Right lung (tissue), 5 donors: ENCODE measurements around the gene SLF2. TPM values are rescaled to one million over a fixed set of nuclear protein-coding genes. Genes with fewer than 3 reads are reported as not detected.
A peak's percentile ranks its signal among the peaks of the same experiment; 100 is the strongest.

ENCODE experiments used
- DNase-seq, 2 donors: peaks; one replicate each; pipeline ENCODE4 v3.0.0-alpha.2; 2013
- polyA plus RNA-seq, 5 donors: library from polyadenylated mRNA; unstranded; fragments of 120-200 nt; gene quantifications; one replicate each; pipeline versions ENCODE4 v1.2.1 to v1.2.3, GENCODE V29; 2013; ENCODE audit warnings: inconsistent platforms in 1 of 5, low replicate concordance in 1 of 5; ENCODE audit not compliant: insufficient read length in 5 of 5, insufficient read depth in 1 of 5

The SLF2 gene
- polyA plus RNA-seq, 5 donors = 47.4 to 70.5 (median 57.0) TPM

DNA sequence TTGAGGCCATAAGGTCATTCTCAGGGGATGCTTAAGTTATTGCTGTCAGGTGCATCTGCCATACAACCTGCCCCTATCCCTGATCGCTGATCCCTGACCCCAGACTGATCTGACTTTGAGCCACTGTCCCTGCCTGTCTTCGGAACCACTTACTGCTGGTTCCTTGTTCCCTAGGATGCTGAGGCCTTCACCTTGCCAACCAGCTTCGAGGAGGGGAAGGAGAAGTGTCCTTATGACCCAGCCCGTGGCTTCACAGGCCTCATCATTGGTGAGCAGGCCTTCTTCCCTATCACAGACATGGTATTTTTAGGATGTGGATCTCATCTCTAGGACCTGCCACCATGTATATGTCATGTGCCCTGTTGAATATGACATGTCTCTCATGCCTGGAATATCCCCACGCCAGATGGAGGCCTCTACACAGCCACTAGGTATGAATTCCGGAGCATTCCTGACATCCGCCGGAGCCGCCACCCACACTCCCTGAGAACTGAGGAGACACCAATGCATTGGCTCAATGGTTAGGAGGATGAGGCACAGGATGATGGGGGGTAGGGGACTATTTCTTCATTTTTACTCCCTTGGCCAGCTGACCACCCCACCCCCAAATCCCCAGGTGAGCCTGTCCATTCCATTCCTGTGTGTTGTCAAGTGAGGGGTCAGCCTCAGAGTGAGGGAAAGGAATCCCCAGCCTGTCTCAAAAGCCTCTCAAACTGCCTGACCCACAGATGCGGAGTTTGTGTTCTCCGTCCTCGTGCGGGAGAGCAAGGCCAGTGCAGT is 65.5 kb downstream of the SLF2 start:
- DNase-seq = no peak

DNA sequence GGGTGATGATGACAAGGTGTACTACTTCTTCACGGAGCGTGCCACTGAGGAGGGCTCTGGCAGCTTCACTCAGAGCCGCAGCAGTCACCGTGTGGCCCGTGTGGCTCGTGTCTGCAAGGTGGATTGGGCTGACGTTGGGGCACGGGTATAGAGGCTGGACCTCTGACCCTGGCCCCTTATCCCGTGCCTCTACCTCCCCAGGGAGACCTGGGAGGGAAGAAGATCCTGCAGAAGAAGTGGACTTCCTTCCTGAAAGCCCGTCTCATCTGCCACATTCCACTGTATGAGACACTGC is 66.1 kb downstream of the SLF2 start:
- DNase-seq = no peak

DNA sequence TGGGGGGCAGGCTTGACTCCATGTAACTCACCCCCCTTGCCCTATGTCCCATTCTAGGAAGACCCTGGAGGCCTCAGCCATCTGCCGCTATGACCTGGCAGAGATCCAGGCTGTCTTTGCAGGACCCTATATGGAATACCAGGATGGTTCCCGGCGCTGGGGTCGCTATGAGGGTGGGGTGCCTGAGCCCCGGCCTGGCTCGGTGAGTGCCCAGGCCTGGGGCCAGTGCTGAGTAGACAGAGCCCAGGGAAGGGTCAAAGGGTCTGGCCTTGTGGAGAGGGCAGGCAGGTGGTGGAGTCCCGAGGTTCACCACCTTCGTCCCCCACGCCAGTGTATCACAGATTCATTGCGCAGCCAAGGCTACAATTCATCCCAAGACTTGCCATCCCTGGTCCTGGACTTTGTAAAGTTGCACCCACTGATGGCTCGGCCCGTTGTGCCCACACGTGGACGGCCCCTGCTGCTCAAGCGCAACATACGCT is 67.1 kb downstream of the SLF2 start:
- no peak for DNase-seq

DNA sequence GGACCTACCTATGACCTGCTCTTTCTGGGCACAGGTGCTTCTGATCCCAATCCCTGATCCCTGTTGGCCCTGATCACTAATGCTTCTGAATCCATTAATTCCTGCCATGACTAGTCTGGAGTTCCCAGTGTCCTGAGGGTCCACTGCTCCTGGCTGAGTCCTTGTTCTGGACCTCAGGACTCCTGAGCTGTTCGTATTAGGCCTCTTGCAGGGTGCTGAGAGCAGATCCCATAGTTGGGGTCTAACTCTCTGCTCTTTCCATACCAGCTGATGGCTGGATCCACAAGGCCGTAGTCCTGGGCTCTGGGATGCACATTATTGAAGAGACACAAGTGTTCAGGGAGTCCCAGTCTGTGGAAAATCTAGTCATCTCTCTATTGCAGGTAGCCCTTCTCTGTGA is 67.5 kb downstream of the SLF2 start:
- no peak for DNase-seq

DNA sequence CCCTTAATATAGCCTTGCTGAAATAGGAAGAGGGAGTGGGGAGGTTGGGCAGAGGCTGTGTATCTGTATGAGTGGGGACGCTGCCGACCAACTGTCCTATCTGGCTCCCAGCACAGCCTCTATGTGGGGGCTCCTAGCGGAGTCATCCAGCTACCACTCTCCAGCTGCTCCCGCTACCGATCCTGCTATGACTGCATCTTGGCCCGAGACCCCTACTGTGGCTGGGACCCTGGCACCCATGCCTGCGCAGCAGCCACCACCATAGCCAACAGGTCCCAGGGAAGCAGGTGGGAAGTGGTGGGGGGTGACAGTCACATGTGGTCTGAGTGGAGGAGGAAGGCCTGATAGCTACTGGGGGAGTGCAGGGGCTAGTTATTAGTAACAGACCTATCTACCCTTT is 67.9 kb downstream of the SLF2 start:
- no peak for DNase-seq

DNA sequence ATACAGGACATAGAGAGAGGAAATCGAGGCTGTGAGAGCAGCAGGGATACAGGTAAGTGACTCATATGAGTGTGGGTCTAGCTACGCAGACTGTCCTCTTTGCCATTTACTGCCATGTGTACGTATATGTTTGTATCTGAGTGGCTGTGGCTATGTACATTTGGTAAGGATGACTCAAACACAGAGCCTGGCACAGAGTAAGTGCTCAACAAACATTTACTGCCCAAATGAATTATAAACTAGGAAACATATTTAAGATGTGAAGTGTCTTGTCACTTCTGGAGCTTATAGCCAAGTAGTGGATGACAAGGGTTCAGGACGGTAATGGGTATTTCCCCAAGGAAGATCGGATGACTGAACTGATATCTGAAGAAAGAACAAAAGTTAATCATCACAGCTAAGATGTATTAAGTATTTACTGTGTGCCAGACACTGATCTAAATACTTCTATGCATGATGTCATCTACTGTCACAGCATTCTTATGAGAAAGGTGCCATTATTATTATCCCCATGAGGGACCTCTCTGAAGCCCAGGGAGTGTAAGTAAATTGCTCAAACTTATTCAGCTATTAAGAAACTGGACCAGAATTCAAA is 68.5 kb downstream of the SLF2 start:
- DNase-seq = no peak

DNA sequence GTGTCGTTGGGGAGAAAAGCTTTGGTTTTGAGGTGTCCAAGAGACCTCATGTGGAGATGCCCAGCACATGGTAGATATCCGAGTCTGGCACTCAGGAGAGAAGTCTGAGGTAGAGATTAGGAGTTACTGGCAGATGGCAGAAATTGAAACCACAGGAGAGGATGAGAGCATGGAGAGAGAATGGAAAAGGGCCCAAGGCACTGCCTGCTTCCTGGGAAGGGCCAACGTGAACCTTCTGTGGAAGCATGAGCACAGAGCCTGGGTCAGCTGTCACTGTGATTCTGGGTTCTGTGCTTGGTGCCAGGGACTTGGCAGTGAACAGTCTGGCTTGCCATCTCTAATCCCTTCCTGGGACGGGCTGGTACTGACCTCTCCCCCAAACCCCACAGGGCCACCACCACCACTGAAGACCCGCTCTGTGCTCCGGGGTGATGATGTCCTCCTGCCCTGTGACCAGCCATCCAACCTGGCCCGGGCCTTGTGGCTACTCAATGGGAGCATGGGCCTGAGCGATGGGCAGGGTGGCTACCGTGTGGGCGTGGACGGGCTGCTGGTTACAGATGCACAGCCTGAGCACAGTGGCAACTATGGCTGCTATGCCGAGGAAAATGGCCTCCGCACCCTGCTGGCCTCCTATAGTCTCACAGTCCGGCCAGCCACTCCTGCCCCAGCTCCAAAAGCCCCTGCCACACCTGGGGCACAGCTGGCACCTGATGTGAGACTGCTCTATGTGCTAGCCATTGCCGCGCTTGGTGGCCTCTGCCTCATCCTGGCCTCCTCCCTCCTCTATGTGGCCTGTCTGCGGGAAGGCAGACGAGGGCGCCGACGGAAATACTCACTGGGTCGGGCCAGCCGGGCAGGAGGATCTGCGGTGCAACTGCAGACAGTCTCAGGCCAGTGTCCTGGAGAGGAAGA is 70.4 kb downstream of the SLF2 start:
- DNase-seq = no peak

DNA sequence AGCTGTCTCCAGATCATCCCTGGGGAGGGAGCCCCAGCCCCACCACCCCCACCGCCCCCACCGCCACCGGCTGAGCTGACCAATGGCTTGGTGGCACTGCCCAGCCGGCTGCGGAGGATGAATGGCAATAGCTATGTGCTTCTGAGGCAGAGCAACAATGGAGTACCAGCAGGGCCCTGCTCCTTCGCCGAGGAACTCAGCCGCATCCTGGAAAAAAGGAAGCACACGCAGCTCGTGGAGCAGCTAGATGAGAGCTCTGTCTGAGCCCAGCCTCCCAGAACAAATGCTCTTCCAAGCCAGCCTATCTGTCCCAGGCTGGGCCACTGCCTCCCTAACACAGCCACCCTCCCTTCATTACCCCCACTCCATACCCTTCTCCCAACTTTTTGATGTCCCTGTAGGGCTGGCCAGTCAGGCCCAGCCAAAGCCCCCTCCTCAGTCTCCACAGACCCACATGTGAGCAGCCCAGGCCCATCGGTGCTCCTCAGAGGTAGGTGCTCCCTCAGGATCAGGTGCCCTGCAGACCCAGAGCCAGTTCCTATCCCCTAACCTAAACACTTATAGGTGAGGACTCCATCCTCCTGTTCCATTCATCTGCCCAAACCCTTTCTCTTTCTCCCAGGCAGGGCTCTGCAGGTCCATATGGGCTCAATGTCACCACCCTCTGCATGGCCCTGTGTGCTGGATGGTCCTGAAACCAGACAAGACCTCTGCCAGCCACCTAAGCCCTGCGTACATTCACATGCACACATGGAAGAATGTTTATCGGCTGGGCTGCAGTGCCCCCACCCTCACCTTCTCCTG is 71.3 kb downstream of the SLF2 start:
- no peak for DNase-seq

DNA sequence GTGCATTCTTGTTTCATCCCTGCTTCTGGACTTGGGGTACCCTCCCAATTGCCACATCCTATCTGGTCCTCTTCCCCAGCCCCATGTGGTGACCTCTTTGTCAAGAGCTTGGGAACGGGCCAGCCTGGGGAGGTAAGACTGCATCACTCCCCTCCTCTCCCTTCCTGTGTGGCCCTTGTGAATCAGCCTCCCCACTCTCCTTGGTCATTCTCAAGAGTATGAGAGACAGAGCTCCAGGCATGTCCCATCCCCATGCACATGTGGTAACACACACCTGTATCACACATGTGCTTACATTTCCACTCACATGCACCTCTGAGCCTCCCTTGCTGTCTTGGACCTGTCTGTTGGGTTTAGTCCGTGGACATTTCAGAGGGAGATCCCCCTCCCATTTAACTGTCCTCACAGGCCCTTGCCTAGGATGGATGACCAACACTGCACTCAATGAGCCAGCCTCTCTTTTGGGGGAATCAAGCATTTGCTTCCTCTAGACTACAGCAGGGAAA is 72.0 kb downstream of the SLF2 start:
- DNase-seq = no peak

DNA sequence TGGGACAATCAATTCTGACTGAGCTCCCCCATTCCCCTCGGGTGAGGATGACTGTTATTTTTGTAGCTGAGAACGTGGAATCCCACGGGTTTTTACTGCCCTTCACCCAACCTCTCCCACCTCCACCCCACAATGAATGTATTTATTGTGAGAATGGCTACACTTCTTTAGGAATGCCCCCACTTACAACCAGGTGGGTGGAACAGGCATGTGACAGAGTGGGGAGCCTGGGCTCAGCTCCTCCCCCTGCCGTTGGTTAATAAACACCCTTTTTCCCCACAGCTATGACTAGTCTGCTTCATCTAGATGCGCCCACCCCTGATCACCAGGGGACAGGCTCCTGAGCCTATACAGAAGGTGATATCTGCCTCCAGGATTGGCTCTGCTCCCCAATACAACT is 72.6 kb downstream of the SLF2 start:
- no peak for DNase-seq

DNA sequence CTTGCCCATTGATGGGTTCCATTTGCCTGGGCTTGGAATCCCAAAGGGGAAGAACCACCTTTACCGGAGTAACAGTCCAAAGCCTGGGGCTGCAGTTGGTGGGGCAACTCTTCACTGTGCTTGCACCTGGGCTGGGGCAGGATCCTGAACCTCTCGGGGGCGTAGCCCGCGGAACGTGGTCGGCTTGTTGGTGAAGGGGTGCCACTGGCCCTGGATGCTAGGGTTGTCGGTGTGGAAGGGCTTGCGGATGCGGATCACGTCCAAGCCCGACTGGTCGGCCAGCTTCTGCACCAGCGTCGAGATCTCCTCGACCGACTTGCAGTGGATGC is 73.8 kb downstream of the SLF2 start:
- DNase-seq = no peak

DNA sequence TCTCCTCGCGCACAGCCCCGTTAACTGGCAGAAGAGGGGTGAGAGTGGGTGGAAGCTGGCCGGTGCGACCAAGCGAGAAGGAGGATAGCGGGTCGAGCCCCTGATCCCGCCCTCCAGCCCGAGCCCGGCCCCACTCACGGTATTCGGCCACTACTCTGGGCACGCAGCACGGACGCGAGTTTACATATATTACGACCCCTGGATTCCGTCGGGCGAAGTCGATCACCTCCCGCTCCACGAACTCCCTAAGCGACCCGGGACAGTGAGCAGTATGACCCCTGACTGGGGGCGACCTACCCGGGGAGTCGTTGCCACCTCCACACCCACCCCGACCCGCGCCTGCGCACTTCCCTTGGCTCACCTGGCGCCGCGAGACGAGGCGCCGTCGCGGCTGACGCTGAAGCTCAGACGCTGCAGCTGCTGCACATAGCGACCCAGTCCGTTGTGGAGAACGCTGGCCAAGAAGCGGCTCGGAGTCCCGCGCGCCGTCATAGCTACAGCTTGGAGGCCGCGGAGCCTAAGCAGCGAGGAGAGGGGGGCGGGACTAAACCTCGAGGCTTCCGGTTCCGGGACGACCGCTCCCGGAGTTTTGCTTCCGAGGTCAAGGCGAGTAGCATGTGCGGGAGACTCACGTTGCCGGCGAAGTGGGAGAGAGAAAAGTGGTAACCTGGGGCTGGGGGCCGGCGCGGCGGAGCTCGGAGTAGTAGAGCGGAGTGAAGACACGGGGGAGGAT is 74.4 kb downstream of the SLF2 start, which contains the start of the genes MRPL43 and TWNK:
TSS of gene MRPL43 (minus strand) at position 546 of the 733 bp plus-strand sequence. CDS start at position 492, 54 bp downstream.
TSS of gene TWNK (plus strand) at position 592 of the 733 bp plus-strand sequence. CDS start 668 bp downstream, outside the sequence.
- peak; percentile 75 to 79 for DNase-seq

DNA sequence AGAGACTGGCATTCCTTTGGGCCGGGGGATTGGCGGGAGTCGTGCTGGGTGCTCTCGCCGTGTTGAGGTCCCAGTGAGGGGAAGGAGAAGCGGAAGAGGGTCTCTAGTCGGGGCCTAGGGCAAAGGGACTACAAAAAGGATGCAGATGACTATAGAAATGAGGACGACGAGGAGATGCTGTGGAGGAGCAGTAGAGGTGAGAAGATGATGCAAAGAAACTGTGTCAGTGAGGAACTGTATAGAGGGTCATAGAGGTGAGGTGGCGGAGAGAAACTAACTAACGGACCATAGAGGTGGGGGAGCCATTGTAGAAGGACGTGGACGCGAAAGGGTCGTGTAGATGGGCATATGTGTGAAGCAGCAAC is 74.9 kb downstream of the SLF2 start:
- no peak for DNase-seq

DNA sequence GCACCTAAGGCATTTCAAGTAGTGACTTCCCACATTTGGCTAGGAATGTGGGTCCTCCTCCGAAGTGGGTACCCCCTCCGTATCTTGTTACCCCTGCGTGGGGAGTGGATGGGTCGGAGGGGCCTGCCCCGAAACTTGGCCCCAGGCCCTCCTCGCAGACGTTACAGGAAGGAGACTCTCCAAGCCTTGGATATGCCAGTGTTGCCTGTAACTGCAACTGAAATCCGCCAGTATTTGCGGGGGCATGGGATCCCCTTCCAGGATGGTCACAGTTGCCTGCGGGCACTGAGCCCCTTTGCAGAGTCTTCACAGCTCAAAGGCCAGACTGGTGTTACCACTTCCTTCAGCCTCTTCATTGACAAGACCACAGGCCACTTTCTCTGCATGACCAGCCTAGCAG is 75.4 kb downstream of the SLF2 start:
- DNase-seq = no peak

DNA sequence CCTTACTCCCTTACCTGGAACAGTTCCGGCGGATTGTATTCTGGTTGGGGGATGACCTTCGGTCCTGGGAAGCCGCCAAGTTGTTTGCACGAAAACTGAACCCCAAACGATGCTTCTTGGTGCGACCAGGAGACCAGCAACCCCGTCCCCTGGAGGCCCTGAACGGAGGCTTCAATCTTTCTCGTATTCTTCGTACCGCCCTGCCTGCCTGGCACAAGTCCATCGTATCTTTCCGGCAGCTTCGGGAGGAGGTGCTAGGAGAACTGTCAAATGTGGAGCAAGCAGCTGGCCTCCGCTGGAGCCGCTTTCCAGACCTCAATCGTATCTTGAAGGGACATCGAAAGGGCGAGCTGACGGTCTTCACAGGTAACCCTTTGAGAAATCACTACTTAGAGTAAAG is 76.3 kb downstream of the SLF2 start:
- no peak for DNase-seq

DNA sequence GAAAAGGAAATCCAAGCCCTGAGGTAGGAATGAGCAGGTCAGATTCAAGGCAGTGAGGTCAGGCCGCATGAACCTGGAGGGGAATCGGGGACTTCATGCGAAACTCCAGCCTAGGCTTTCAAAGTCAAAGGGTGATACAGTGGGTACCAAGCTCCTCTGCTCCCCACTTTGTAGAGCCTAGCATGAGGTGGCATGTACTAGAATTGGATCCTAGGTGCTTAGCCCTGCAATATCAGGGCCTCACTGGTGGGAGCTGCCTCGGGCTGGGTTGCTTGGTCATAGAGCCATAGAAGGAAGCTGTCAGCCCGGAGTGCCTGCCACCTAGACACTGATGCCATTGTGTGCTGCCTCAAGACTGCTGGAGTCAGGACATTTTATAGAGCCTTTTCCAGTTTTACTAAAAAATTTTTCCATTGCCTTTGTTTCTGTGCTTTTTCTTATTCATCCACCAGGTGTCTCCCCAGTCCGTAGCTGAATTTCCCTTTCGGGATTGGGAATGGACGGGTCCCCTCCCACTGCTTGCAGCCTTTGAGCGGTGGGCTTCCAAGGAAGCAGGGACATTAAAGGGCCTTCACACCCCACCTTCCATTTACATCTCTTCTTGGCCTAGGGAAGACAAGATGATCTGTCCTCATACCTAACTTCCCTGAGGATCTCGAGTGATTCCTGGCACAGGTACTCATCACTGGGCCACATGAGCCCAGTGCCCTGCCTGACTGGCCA is 81.4 kb downstream of the SLF2 start:
- DNase-seq = no peak

DNA sequence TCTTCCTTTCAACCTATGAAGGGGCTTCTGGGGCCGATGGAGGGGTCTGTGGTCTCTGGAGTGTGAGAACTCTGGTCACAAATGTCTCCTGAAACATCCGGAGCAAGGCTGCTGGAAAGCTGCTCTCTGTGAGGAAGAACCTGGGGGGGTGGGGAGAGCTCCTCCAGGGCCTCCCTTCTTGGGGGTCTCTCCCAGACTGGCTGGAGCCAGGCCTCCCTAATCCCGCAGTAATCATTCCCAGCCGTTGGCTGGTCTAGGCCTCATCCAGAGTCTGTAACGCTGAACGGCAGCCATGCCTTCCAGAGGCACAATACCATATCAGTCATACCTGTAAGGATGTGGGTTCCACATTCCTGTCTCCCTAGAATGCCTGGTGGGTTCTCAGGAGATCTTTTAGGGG is 82.4 kb downstream of the SLF2 start:
- DNase-seq = no peak

DNA sequence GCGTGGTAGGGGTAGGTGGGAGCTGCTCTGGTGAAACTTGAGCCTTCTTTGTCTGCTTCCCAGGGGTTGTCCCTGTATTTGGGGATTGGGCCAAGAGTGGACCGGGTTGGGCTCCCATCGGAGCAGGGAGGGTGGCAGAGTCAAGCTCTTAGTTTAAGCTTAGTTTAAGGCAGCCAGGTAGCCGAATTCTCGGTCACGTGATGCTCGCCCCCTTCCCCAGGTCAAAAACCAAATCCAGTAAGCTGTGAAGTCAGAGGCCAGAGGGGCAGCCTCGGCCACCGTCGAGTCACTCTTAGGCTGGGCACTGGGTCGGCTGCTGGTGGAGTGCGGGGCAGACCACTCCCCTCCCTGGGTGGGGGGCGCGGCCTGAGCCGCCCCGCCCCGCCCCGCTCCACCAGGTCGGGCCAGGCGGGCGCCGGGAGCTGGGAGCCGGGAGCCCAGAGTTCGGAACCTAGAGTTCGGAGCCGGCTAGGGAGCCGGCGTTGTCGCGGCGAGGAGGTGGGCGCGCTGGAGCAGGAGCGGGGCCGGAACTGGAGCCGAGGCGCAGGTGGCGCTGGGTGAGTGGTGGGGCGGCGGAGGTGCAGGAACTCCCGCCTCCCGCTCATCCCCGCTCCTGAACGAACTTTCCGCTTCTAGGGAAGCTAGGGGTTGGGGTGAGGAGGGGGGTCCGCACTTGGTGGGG is 84.1 kb downstream of the SLF2 start:
- DNase-seq = no peak

DNA sequence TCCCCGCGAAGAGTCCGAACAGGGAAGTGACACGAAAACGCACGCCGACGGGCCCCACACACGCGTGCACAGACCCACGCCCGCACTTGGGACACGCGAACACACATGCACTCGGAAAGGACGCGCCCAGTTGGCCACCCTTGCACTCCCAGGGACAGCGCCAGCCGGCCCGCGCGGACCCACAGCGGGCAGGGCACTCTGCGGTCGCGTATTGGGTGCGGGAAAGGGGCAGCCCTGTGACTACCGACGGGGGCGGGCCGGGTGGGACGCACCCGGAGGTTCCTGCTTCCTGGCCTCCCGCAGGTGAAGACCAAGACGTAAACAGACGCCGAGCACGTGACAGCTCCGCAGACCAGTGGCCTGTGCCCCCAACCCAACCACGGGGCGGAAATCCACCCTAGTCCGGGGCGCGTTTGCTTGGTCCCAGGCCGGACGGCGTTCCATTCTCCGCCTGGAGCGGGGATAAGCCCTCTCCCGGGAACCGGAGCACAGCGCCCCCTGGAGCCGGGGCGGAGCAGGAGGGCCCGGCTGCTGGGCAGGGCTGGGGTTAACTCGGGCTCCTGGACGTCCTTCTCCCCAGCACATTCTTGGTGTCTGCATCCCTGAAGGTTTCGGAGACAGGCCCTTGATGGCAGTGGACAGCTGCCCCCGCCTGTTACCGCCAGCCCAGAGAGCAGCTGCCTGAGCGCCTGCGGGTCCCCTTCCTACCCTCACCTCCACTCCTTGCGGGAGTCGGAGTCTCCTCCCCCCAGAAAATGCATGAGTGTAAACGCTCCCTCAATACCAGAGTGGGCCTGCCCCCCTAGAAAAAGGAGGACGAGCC is 84.8 kb downstream of the SLF2 start:
- peak in 1 of 2 donors; percentile 63 for DNase-seq
